ENCODE measurements around the gene TRAF3.

Gene TRAF3

DNA sequence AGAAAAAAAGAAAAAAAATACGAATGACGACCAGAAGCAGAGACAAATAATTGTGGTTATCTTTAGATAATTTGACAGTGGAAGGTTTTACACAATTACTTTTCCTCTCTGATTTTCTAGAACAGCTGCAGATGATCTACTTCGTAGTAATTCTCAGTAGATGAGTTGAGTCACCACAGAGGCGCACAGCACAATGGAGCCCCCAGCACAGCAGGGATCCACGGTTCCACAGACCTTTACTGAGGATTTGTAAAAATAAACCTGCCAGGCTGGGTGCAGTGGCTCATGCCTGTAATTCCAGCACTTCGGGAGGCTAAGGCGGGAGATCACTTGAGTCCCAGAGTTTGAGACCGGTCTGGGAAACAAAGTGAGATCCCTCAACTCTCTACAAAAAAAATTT is 174.6 kb downstream of the TRAF3 start:
- no peak for DNase-seq (ENCODE audit: low spot score)
- FAIRE-seq: no peak

DNA sequence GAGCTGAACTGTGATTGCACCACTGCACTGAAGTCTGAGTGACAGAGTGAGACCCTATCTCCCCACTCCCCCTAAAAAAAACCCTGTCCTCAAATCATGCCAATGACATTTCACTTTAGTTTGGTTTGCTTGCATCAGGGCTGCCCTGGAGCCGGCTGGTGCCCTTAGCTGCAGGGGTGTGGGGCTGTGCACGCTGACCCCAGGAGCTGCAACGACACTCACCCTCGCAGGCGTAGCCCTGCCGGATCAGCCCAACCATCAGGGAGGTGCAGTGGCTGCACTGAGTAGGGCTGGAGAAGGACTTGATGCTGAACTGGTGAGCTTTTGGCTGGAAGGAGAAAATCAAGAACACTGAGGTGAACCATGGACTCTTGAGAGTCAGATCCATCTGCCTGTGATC is 175.0 kb downstream of the TRAF3 start:
- DNase-seq (ENCODE audit: low spot score) (no peak), FAIRE-seq (no peak)

DNA sequence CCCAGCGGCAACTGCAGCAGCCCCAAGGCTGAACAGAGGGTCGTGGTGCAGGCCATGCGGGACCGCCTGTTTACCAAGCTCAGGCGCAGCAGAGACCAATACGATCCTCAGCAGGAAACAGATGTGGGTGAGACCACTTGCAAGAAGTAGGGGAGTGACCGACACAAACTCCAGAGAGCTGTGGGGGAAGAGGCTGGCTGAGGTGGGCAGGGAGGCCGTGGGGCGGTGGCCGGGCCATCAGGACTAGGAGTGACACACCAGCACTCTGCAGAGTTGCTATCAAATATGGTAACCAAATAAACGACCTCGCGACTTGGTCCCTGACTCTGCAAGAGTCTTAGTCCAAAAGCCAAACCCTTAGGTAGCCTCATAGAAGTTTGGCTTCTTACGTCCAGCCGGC is 175.9 kb downstream of the TRAF3 start:
- FAIRE-seq (no peak), DNase-seq (ENCODE audit: low spot score) (no peak)

DNA sequence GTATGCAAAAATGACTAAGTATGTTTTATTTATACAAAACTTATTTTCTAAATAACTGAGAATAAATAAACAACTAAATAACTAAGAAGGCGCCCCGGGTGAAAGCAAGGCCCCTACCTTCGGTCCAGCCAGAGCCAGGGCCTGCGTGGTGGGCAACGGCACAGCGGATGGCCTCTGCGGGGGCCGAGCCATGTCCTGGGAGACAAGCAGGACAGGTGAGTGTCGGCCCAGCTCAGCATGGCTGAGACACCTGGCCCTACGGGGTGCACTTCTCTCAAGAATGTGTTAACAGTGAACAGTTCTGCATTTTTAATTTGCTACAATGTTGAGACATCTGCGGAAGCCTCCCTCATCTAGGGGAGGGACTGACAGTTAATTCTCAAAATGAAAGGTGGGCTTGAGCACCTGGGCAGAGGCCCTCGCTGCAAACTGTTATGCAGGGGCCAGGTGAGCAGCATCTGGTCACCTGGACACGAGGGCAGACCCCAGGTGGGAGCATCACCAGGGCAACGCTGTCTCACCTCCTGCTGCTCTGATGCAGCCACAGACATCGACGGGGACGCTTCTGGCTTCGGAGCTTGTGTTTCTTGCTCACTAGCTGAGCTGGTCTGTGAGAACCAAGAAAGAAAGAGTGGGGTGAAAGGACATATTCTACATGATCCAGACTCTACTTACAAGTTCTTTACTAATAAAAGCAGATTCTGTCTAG is 177.0 kb downstream of the TRAF3 start:
- no peak for FAIRE-seq

DNA sequence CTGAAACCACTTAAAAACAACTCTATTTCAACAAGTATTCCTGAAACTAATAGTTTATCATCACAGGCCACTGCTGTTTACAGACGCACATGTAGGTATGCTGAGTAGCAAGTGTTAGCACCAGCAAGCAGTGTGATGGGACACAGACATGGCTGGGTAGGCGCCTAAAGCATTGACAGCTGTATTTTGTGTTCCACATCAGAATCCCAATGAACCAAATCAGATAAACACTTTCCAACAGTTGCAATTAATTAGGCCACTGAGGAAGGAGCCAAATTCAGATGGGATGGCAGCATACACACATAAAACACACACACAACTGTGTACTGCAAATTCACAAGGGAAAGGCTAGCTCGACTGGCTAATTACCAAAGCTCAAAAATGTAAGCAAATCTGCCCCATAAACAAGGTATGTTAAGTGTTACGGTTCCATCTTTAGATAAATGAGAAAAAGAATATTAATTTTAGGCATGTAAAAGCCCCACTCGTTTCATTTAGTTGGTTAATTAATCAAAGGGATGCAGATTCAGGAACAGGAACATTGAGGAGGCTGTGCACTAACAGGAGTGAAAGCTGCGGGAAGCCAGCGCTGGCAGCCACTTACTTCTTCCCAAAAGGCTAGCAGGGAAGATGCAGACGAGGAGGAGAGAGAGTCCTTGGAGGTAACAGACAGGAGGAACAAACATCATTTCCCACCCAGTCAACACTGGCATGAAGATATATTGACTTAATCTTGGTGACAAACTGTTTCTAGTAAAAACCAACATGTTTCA is 178.6 kb downstream of the TRAF3 start:
- no peak for FAIRE-seq
- DNase-seq (ENCODE audit: low spot score): no peak

More for the DNA sequence above, 177.0 kb downstream of the TRAF3 start:
- no peak for DNase-seq (ENCODE audit: low spot score)

DNA sequence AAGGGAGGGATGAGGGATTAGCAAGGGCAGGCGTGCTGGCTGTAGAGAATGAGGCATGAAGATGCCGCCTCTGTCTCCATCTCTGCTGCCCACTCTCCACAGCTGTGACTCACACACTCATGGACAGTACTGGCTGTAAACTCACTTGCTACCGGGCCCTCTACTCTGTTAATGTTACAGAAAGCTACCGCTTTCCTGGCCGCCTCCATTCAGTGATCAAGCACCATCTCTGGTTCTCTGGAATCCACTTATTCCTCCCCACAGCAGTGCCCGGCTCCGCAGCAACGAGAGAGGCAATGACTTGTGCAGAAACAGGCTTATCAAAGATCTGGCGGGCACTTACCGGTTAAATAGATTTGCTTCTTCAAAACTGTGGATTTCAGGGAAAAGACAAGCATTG is 180.0 kb downstream of the TRAF3 start:
- DNase-seq (ENCODE audit: low spot score): no peak
- FAIRE-seq: no peak

DNA sequence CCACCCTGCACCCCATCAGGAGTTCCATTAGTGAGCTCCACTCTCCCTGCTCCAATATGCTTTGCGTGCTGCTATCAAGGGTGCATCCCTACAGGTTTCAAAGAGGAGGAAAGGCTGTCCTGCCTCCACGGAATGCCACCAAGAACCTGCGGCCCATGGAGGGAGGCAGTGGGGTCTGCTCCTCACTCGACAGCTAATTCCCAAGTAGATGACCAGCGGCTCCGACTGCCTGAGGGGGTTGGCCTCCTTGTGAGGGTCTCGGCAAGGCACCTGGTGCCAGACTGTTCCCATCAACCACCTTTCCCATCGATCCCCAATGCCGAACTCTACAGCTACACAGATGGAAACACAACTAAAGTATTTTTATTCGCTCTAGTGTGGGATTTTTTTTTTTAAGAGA is 181.2 kb downstream of the TRAF3 start:
- FAIRE-seq: no peak
- DNase-seq (ENCODE audit: low spot score): no peak
